ENCODE data around the gene CTNND2. TPM values are rescaled to one million over a fixed set of nuclear protein-coding genes. Genes with fewer than 3 reads are reported as not detected.
"Not testable (repeated sequence)": the region's sequence is repeated elsewhere in the genome, so short reads cannot be mapped to it uniquely, and the experiment has no call there.

CTNND2 gene
- total and polyA plus RNA-seq, 5 donors from 2014 or later: not detected

DNA sequence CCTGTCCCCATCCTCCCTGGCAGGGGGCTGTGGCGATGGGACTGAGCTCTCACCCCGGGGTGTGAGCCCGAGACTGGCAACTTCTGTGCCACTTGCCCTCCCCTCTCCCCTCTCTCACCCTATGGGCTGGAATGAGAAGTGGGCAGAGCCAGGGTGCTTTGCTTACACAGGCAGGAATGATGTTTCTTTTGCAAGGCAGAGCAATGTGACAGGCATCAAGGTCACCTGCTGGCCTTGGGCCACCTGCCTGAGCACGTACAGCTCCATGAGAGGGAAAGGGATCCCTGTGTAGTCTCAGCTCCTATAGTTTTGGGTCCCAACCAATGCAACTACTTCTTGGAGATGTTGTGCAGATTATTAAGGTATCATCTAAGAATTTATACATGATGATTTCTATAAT lies 890.5 kb downstream of the CTNND2 start:
- no peaks in the 10 kb centered on the region for H3K4me1 Mint-ChIP-seq
- Histone ChIP-seq H3K27me3 (ENCODE audit: control insufficient read depth, insufficient read depth, low read length) (no peaks in the 10 kb centered on the region), H3K4me3 (ENCODE audit: low read depth, low read length) (no peak overlapping the region), H3K9me3 (ENCODE audit: control insufficient read depth in 2 of 2, low read length in 2 of 2) (no peaks in the 10 kb centered on the region), H3K36me3 (ENCODE audit: control insufficient read depth, insufficient read depth, low read length) (no peaks in the 10 kb centered on the region), H3K27ac (ENCODE audit: insufficient read depth, low read length, poor library complexity, severe bottlenecking) (no peak overlapping the region), H3K4me1 (ENCODE audit: control insufficient read depth, insufficient read depth, low read length, poor library complexity, severe bottlenecking) (no peaks in the 10 kb centered on the region)
- no peak for ATAC-seq (ENCODE audit: low read depth in 2 of 2)
- H3K9me3 Mint-ChIP-seq: peaks cover 0 to 6% (median 0%) of the 10 kb centered on the region in 7 donors
- no peak overlapping the region for H3K27ac Mint-ChIP-seq
- DNase-seq: no peak
- H3K4me3 Mint-ChIP-seq: no peak overlapping the region
- H3K27me3 Mint-ChIP-seq: no peaks in the 10 kb centered on the region
- H3K36me3 Mint-ChIP-seq: no peaks in the 10 kb centered on the region

DNA sequence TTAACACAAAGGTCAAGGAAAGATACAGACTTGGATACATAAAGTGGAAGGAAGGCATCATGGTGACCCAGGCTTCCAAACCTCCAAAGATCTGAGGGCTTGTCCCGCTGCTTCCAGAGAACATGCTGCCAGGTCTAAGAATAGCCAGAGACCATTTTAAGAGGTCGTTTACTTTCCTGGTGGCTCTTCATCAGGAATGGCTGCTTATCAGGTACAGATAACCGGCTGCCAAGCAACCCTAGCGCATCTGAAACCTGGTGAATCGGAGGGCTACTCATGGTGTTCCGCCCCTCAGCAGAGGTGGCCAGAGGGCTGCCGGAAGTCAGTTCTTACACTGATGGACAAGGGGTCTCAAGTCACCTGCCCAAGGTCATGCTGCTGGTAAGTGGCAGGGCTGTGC lies 892.0 kb downstream of the CTNND2 start:
- DNase-seq: no peak
- Mint-ChIP-seq H3K4me3 (no peak overlapping the region), H3K36me3 (no peaks in the 10 kb centered on the region), H3K27ac (no peak overlapping the region), H3K9me3 (peaks cover 0 to 6% (median 0%) of the 10 kb centered on the region in 7 donors), H3K4me1 (no peaks in the 10 kb centered on the region), H3K27me3 (no peaks in the 10 kb centered on the region)
- Histone ChIP-seq H3K36me3 (ENCODE audit: control insufficient read depth, insufficient read depth, low read length) (no peaks in the 10 kb centered on the region), H3K27ac (ENCODE audit: insufficient read depth, low read length, poor library complexity, severe bottlenecking) (no peak overlapping the region), H3K27me3 (ENCODE audit: control insufficient read depth, insufficient read depth, low read length) (no peaks in the 10 kb centered on the region), H3K9me3 (ENCODE audit: control insufficient read depth in 2 of 2, low read length in 2 of 2) (no peaks in the 10 kb centered on the region), H3K4me1 (ENCODE audit: control insufficient read depth, insufficient read depth, low read length, poor library complexity, severe bottlenecking) (no peaks in the 10 kb centered on the region), H3K4me3 (ENCODE audit: low read depth, low read length) (no peak overlapping the region)
- no peak for ATAC-seq (ENCODE audit: low read depth in 2 of 2)

DNA sequence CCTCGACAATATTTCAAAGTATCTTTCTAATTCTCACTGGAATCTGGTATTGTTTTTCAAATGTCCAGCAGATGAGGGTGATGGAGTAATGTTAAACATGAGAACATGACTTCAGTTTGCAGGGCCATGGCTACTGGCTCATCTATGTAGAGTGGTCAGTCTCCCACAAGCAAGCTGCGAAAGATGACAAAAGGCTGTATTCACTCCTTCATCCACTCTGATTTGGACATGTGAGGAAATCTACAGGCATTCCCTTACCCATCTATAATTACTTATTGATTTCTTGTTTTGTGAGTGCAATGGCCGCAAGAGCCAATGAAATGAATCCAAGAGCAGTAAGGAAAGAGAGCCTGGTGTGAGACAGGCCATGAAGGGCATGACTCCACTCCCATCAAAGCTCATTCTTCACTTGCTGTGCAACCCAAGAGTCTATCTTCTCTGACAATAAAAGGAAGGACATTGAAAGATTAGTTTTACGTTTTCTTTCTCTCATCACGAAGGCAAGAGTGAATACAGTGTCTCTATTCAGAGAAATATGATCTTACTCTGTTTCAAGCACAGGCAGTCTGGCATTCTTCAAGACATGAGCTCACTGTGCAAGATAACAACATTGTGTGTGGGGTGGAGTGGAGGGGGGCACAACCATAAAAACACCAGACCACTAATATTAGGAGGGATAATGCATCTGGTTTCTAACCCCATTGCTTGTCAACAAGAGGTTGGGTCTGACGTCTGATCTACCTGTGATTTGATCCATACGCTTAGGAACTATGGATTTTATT lies 893.6 kb downstream of the CTNND2 start:
- Histone ChIP-seq H3K4me1 (ENCODE audit: control insufficient read depth, insufficient read depth, low read length, poor library complexity, severe bottlenecking) (no peaks in the 10 kb centered on the region), H3K4me3 (ENCODE audit: low read depth, low read length) (no peak overlapping the region), H3K27ac (ENCODE audit: insufficient read depth, low read length, poor library complexity, severe bottlenecking) (no peak overlapping the region), H3K9me3 (ENCODE audit: control insufficient read depth in 2 of 2, low read length in 2 of 2) (no peaks in the 10 kb centered on the region), H3K27me3 (ENCODE audit: control insufficient read depth, insufficient read depth, low read length) (no peaks in the 10 kb centered on the region), H3K36me3 (ENCODE audit: control insufficient read depth, insufficient read depth, low read length) (no peaks in the 10 kb centered on the region)
- ATAC-seq (ENCODE audit: low read depth in 2 of 2) (no peak), DNase-seq (no peak)
- Mint-ChIP-seq H3K9me3 (peaks cover 0 to 6% (median 0%) of the 10 kb centered on the region in 7 donors), H3K4me1 (no peaks in the 10 kb centered on the region), H3K27me3 (no peaks in the 10 kb centered on the region), H3K4me3 (no peak overlapping the region), H3K27ac (no peak overlapping the region), H3K36me3 (no peaks in the 10 kb centered on the region)

DNA sequence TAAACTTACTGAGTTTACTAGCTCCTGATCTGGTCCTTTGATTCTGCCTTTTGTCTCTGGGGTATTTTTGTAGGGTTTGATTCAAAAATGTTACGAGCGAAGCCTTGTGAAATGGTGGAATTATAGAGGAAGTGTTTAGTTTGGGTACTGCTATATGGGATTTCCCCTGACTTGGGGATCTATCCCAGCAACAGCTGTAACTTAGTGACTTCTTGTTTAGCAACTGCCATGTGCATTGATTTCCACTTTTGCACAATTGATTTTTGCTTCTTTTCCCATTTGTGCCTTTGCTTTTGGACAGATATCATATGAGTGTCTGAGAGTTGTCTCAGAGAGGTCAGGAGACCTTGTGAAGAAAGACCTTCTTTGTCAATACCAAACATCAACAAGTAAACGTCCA lies 894.7 kb downstream of the CTNND2 start:
- no peak overlapping the region for H3K27ac ChIP-seq (ENCODE audit: insufficient read depth, low read length, poor library complexity, severe bottlenecking)
- Mint-ChIP-seq H3K27me3 (no peaks in the 10 kb centered on the region), H3K4me1 (no peaks in the 10 kb centered on the region), H3K27ac (no peak overlapping the region), H3K9me3 (peaks cover 0 to 6% (median 0%) of the 10 kb centered on the region in 7 donors), H3K36me3 (no peaks in the 10 kb centered on the region), H3K4me3 (no peak overlapping the region)
- no peaks in the 10 kb centered on the region for H3K27me3 ChIP-seq (ENCODE audit: control insufficient read depth, insufficient read depth, low read length)
- H3K4me1 ChIP-seq (ENCODE audit: control insufficient read depth, insufficient read depth, low read length, poor library complexity, severe bottlenecking): no peaks in the 10 kb centered on the region
- H3K9me3 ChIP-seq (ENCODE audit: control insufficient read depth in 2 of 2, low read length in 2 of 2): no peaks in the 10 kb centered on the region
- no peaks in the 10 kb centered on the region for H3K36me3 ChIP-seq (ENCODE audit: control insufficient read depth, insufficient read depth, low read length)
- DNase-seq: no peak
- no peak for ATAC-seq (ENCODE audit: low read depth in 2 of 2)
- no peak overlapping the region for H3K4me3 ChIP-seq (ENCODE audit: low read depth, low read length)

DNA sequence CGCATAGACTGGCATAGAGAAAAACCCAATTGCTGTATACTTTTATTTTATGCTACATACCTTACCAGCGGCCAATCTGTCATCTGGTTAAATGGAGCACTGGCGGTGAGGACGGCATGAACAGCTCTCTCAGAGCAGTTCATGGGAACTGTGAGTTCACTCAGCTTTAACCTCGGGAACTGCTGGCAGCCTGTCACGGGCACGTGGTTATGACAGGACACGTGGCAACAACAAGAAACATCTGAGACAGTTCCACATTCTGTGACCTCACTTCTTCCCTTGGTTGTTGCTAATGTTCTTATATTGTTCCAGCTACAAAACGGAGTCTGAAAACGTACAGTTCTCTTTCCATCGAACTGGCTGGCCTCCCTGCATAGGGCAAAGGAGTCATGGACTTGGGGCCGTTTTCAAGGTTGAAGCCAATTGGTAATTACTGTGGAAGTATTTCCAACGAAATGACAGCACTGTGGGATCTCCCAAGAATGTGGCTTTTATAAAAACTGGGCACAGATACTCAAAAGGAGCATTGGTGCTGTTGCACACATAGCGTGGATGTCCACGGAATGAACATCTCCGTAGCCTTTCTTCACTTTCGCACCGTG lies 896.9 kb downstream of the CTNND2 start:
- no peaks in the 10 kb centered on the region for H3K36me3 ChIP-seq (ENCODE audit: control insufficient read depth, insufficient read depth, low read length)
- no peaks in the 10 kb centered on the region for H3K9me3 ChIP-seq (ENCODE audit: control insufficient read depth in 2 of 2, low read length in 2 of 2)
- Mint-ChIP-seq H3K27ac (no peak overlapping the region), H3K4me1 (no peaks in the 10 kb centered on the region), H3K9me3 (peaks cover 0 to 4% (median 0%) of the 10 kb centered on the region in 7 donors), H3K36me3 (no peaks in the 10 kb centered on the region), H3K27me3 (no peaks in the 10 kb centered on the region), H3K4me3 (no peak overlapping the region)
- no peaks in the 10 kb centered on the region for H3K4me1 ChIP-seq (ENCODE audit: control insufficient read depth, insufficient read depth, low read length, poor library complexity, severe bottlenecking)
- no peak for ATAC-seq (ENCODE audit: low read depth in 2 of 2)
- H3K27ac ChIP-seq (ENCODE audit: insufficient read depth, low read length, poor library complexity, severe bottlenecking): no peak overlapping the region
- no peaks in the 10 kb centered on the region for H3K27me3 ChIP-seq (ENCODE audit: control insufficient read depth, insufficient read depth, low read length)
- no peak overlapping the region for H3K4me3 ChIP-seq (ENCODE audit: low read depth, low read length)
- DNase-seq: no peak

DNA sequence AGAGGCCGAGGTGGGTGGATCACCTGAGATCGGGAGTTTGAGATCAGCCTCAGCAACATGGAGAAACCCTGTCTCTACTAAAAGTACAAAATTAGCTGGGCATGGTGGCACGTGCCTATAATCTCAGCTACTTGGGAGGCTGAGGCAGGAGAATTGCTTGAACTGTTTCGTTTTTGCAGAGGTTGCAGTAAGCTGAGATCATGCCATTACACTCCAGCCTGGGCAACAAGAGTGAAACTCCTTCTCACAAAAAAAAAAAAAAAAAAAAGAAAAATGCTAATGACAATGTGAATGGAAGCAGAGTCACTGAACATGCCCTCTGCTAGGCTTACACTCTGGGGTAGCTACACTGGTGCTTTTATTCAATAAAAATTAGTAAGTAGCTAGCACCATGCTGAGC lies 899.7 kb downstream of the CTNND2 start:
- not testable (repeated sequence) for H3K4me1 Mint-ChIP-seq; H3K36me3 ChIP-seq (ENCODE audit: control insufficient read depth, insufficient read depth, low read length); H3K27me3 ChIP-seq (ENCODE audit: control insufficient read depth, insufficient read depth, low read length); H3K4me3 Mint-ChIP-seq; H3K27ac ChIP-seq (ENCODE audit: insufficient read depth, low read length, poor library complexity, severe bottlenecking); H3K9me3 Mint-ChIP-seq; ATAC-seq (ENCODE audit: low read depth in 2 of 2); H3K9me3 ChIP-seq (ENCODE audit: control insufficient read depth in 2 of 2, low read length in 2 of 2); H3K27me3 Mint-ChIP-seq; H3K36me3 Mint-ChIP-seq; H3K4me3 ChIP-seq (ENCODE audit: low read depth, low read length); H3K4me1 ChIP-seq (ENCODE audit: control insufficient read depth, insufficient read depth, low read length, poor library complexity, severe bottlenecking); H3K27ac Mint-ChIP-seq; DNase-seq

DNA sequence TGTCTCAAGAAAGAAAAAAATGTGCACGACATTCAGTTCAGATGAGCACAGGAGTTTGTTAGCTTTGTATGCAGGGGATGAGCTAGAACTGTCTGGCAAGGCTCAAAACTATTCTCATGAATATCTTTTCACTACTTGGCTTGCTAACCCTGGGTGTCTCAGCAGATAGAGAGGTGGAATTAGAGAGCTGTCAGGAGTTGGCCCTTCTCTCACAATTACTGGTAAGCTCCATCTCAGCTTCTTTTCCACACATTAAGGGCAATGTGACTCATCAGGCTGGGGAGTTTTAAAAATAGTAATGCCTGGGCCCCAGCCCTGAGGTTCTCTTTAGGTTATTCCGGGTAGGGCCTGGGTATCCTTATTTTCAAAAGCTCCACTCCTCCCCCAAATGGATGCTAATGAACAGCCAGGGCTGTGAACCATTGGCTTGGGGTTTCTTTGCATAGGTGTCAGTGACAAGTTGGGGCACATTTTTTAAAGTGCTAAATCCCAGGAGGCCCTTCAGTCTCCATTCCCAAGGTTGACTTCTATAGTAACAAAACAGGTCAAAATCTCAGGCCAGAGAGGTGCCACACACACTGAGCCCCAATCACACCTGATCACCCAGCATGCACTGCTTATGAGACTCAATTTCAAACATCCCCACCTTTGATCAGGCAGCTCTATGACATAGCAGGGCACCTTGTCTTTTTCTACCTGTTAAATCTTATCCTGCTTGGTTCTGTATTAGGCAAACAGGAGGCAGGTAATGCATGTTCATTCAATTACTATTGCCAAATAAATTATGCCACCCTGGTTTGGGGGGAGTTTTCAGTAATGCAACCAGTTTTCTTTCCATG lies 903.5 kb downstream of the CTNND2 start:
- H3K4me3 ChIP-seq (ENCODE audit: low read depth, low read length): no peak overlapping the region
- no peaks in the 10 kb centered on the region for H3K4me1 ChIP-seq (ENCODE audit: control insufficient read depth, insufficient read depth, low read length, poor library complexity, severe bottlenecking)
- DNase-seq: no peak
- Mint-ChIP-seq H3K27ac (no peak overlapping the region), H3K9me3 (peaks cover 0 to 1% (median 0%) of the 10 kb centered on the region in 7 donors), H3K4me3 (no peak overlapping the region), H3K27me3 (no peaks in the 10 kb centered on the region), H3K4me1 (no peaks in the 10 kb centered on the region), H3K36me3 (no peaks in the 10 kb centered on the region)
- no peak for ATAC-seq (ENCODE audit: low read depth in 2 of 2)
- no peaks in the 10 kb centered on the region for H3K27me3 ChIP-seq (ENCODE audit: control insufficient read depth, insufficient read depth, low read length)
- no peak overlapping the region for H3K27ac ChIP-seq (ENCODE audit: insufficient read depth, low read length, poor library complexity, severe bottlenecking)
- no peaks in the 10 kb centered on the region for H3K9me3 ChIP-seq (ENCODE audit: control insufficient read depth in 2 of 2, low read length in 2 of 2)
- no peaks in the 10 kb centered on the region for H3K36me3 ChIP-seq (ENCODE audit: control insufficient read depth, insufficient read depth, low read length)
